Effector memory CD4-positive, alpha-beta T cell (primary cell): ENCODE results near the gene CHSY1.

ENCODE experiments used
- DNase-seq, 3 donors: peaks; one replicate each; pipeline ENCODE4 v3.0.0-alpha.2; 2020
- H3K27ac ChIP-seq: 2 replicates; pipeline ENCODE4 v1.7.0; 2013; ENCODE audit warnings: mild to moderate bottlenecking, low read length, moderate library complexity; ENCODE audit not compliant: insufficient read depth, poor library complexity, severe bottlenecking
- H3K27me3 ChIP-seq: replicated peaks from 2 replicates; pipeline ENCODE4 v1.7.0; 2013; ENCODE audit warnings: mild to moderate bottlenecking, low read length; ENCODE audit not compliant: insufficient read depth, control insufficient read depth, poor library complexity, severe bottlenecking
- H3K36me3 ChIP-seq: 2 replicates; pipeline ENCODE4 v1.7.0; 2013; ENCODE audit warnings: mild to moderate bottlenecking, low read length, moderate library complexity; ENCODE audit not compliant: control insufficient read depth, insufficient read depth
- H3K4me1 ChIP-seq: 2 replicates; pipeline ENCODE4 v1.7.0; 2013; ENCODE audit warnings: low read length, mild to moderate bottlenecking; ENCODE audit not compliant: control insufficient read depth, insufficient read depth, poor library complexity, severe bottlenecking
- H3K4me3 ChIP-seq: 2 replicates; pipeline ENCODE4 v1.7.0; 2013; ENCODE audit warnings: low read length, low read depth, mild to moderate bottlenecking; ENCODE audit not compliant: insufficient read depth, poor library complexity, severe bottlenecking
- H3K9me3 ChIP-seq: 2 replicates; pipeline ENCODE4 v1.7.0; 2013; ENCODE audit warnings: mild to moderate bottlenecking, low read length, moderate library complexity; ENCODE audit not compliant: control insufficient read depth

CHSY1 gene

GRCh38 chr15:101138086-101138660, 113.7 kb downstream of the CHSY1 start:
- Histone ChIP-seq H3K4me3 (no peak overlapping the region), H3K27me3 (no peaks in the 10 kb centered on the region), H3K9me3 (no peaks in the 10 kb centered on the region), H3K27ac (no peak overlapping the region), H3K36me3 (no peaks in the 10 kb centered on the region), H3K4me1 (no peaks in the 10 kb centered on the region)
- no peak for DNase-seq

GRCh38 chr15:101137312-101137940, 114.4 kb downstream of the CHSY1 start:
- no peak overlapping the region for H3K4me3 ChIP-seq
- H3K27me3 ChIP-seq: no peaks in the 10 kb centered on the region
- H3K4me1 ChIP-seq: no peaks in the 10 kb centered on the region
- no peaks in the 10 kb centered on the region for H3K36me3 ChIP-seq
- DNase-seq: no peak
- no peak overlapping the region for H3K27ac ChIP-seq
- H3K9me3 ChIP-seq: no peaks in the 10 kb centered on the region

GRCh38 chr15:101136381-101137268, 115.2 kb downstream of the CHSY1 start:
- no peak overlapping the region for H3K4me3 ChIP-seq
- H3K9me3 ChIP-seq: no peaks in the 10 kb centered on the region
- no peak for DNase-seq
- H3K4me1 ChIP-seq: no peaks in the 10 kb centered on the region
- no peak overlapping the region for H3K27ac ChIP-seq
- no peaks in the 10 kb centered on the region for H3K36me3 ChIP-seq
- no peaks in the 10 kb centered on the region for H3K27me3 ChIP-seq

DNA sequence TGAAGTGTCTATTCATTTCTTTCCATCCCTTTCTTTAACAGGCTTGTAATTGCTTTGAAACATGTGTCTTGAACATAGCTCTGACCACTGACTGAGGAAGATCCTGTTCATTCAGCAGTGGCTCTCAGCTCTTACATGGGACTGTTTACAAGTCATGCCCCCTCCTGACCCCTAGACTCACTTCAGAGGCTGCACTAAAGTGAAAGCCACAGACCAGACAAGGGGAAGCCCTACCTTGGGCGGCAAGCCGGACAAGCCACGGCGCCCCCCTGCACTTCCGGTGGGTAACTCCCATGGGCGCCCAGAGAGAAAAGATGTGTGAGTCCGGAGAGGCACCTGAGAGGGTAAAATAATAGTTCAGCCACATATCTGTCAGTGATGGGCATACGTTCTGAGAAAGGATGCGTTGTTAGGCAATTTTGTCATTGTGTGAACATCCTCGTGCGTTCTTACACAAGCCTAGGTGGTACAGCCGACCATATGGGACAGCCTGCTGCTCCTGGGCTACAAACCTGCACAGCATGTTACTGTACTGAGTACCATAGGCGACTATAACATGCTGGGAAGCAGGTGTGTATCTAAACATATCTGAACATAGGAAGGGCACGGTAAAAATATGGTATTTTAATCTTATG, 116.2 kb downstream of the CHSY1 start:
- Histone ChIP-seq H3K4me1 (no peaks in the 10 kb centered on the region), H3K4me3 (no peak overlapping the region), H3K36me3 (no peaks in the 10 kb centered on the region), H3K9me3 (no peaks in the 10 kb centered on the region), H3K27ac (no peak overlapping the region), H3K27me3 (no peaks in the 10 kb centered on the region)
- no peak for DNase-seq

DNA sequence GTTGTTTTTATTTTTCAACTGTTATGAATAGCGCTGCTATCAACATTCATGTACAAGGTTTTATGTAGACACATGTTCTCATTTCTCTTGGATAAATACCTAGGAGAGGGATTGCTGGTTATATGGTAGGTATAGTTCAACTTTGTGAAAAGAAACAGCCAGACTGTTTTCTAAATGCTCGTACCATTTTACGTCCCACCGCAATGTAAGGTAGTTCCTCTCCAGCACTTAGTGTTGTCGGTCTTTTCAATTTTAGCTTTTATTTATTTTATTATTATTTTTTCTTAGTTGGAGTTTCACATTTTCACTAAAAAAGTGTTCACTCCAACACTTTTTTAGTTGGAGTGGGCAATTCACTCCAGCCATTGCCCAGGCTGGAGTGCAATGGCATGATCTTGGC, 117.1 kb downstream of the CHSY1 start:
- Histone ChIP-seq H3K27me3 (no peaks in the 10 kb centered on the region), H3K4me3 (no peak overlapping the region), H3K4me1 (no peaks in the 10 kb centered on the region)

GRCh38 chr15:101133751-101134261, 118.0 kb downstream of the CHSY1 start:
- H3K27ac ChIP-seq: no peak overlapping the region
- no peaks in the 10 kb centered on the region for H3K36me3 ChIP-seq
- no peaks in the 10 kb centered on the region for H3K9me3 ChIP-seq
- H3K27me3 ChIP-seq: no peaks in the 10 kb centered on the region
- no peak overlapping the region for H3K4me3 ChIP-seq
- H3K4me1 ChIP-seq: no peaks in the 10 kb centered on the region
- DNase-seq: no peak

More for the DNA sequence above, 117.1 kb downstream of the CHSY1 start:
- no peak for DNase-seq
- Histone ChIP-seq H3K27ac (no peak overlapping the region), H3K9me3 (no peaks in the 10 kb centered on the region), H3K36me3 (no peaks in the 10 kb centered on the region)

GRCh38 chr15:101133181-101133460, 118.7 kb downstream of the CHSY1 start:
- H3K27me3 ChIP-seq: no peaks in the 10 kb centered on the region
- no peak overlapping the region for H3K4me3 ChIP-seq
- no peaks in the 10 kb centered on the region for H3K9me3 ChIP-seq
- H3K36me3 ChIP-seq: no peaks in the 10 kb centered on the region
- H3K27ac ChIP-seq: no peak overlapping the region
- DNase-seq: no peak
- no peaks in the 10 kb centered on the region for H3K4me1 ChIP-seq

DNA sequence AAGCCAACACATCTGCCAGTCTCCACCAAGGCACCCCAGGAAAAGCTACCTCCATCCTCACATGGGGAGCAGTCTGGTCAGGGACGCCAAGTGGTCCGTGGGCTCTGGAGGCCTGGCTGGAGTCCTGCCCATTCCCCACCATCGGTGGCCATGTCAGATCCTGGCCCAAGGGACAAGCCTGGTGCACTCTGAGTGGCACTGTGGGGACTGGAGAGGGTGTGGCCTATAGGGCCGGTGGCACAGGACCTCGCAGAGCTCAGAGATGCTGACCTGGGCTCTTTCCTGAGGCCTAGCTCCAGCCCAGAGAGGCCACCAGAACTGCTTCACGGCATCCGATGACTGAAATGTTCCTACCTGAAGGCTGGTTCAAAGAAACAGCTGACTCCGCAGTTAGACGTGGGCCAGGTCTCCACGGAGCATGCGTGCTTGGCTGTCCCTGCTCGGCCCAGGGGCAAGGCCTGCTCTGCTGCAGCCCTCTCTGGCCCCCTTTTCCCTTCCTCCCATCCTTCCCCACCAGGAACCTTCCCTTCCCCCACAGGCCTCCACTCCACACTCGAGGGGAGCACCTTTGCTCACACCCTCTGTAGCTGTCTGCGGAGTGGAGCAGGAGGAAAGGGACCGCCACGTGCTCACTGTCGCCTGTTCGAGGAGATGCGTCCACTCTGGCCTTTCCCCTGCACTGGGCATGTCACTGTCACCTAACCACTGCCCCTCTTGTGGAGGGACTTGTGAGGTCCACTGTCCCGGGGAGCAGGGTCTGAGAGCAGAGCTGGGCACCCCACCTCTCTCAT, 119.3 kb downstream of the CHSY1 start:
- Histone ChIP-seq H3K27ac (no peak overlapping the region), H3K27me3 (no peaks in the 10 kb centered on the region), H3K4me1 (peaks cover 3% of the 10 kb centered on the region), H3K4me3 (no peak overlapping the region), H3K36me3 (no peaks in the 10 kb centered on the region), H3K9me3 (no peaks in the 10 kb centered on the region)
- DNase-seq: no peak

GRCh38 chr15:101131489-101132389, 120.1 kb downstream of the CHSY1 start:
- Histone ChIP-seq H3K9me3 (no peaks in the 10 kb centered on the region), H3K4me1 (peaks cover 11% of the 10 kb centered on the region), H3K4me3 (no peak overlapping the region), H3K27ac (no peak overlapping the region), H3K27me3 (no peaks in the 10 kb centered on the region), H3K36me3 (no peaks in the 10 kb centered on the region)
- DNase-seq: no peak
